Mesenchymal stem cell (in vitro differentiated cells and primary cell): ENCODE data around the gene GAK.

Experiments used
- DNase-seq: peaks from one replicate; pipeline ENCODE4 v3.0.0-alpha.2; 2013
- H2AFZ ChIP-seq: one replicate; pipeline ENCODE4 v1.6.1; 2013; ENCODE audit warnings: low read depth, mild to moderate bottlenecking, control low read depth, inconsistent platforms, low read length, moderate library complexity
- H2AK5ac ChIP-seq: 2 replicates; pipeline ENCODE4 v1.6.1; 2013; ENCODE audit warnings: low read length, moderate library complexity, mild to moderate bottlenecking, inconsistent platforms; ENCODE audit not compliant: severe bottlenecking
- H2BK120ac ChIP-seq: one replicate; pipeline ENCODE4 v1.6.1; 2013; ENCODE audit warnings: low read depth, mild to moderate bottlenecking, inconsistent platforms, low read length, moderate library complexity
- H2BK12ac ChIP-seq, 2 experiments: one replicate each; pipeline ENCODE4 v1.6.1; 2013; ENCODE audit warnings: inconsistent platforms in 2 of 2, low read length in 2 of 2, mild to moderate bottlenecking in 2 of 2, moderate library complexity in 2 of 2, control low read depth in 1 of 2
- H2BK15ac ChIP-seq: one replicate; pipeline ENCODE4 v1.6.1; 2013; ENCODE audit warnings: mild to moderate bottlenecking, low read depth, inconsistent platforms; ENCODE audit not compliant: poor library complexity, severe bottlenecking
- H2BK5ac ChIP-seq: 2 replicates; pipeline ENCODE4 v1.6.1; 2013; ENCODE audit warnings: low read depth, mild to moderate bottlenecking, low read length, control low read depth, inconsistent platforms; ENCODE audit not compliant: poor library complexity, severe bottlenecking
- H3K14ac ChIP-seq, 2 experiments: one replicate each; pipeline ENCODE4 v1.6.1; 2013; ENCODE audit warnings: inconsistent platforms in 2 of 2, low read length in 2 of 2, control low read depth in 1 of 2, mild to moderate bottlenecking in 1 of 2, moderate library complexity in 1 of 2
- H3K18ac ChIP-seq, 2 experiments: one replicate each; pipeline ENCODE4 v1.6.1; 2013; ENCODE audit warnings: inconsistent platforms in 2 of 2, low read length in 2 of 2, control low read depth in 1 of 2, low read depth in 1 of 2, mild to moderate bottlenecking in 1 of 2
- H3K23ac ChIP-seq, 2 experiments: one replicate each; pipeline ENCODE4 v1.6.1; 2013; ENCODE audit warnings: inconsistent platforms in 2 of 2, low read length in 2 of 2, mild to moderate bottlenecking in 2 of 2, moderate library complexity in 2 of 2, control low read depth in 1 of 2
- H3K27ac ChIP-seq: 2 replicates; pipeline ENCODE4 v1.5.1; 2013; ENCODE audit warnings: mild to moderate bottlenecking, moderate library complexity, low read length, control low read depth, inconsistent platforms; ENCODE audit not compliant: poor library complexity, severe bottlenecking
- H3K27me3 ChIP-seq, 2 experiments: 2 replicates each; pipeline versions ENCODE4 v1.6.1 to v1.7.0; 2013; ENCODE audit warnings: low read length in 2 of 2, mild to moderate bottlenecking in 2 of 2, moderate library complexity in 2 of 2, control low read depth in 1 of 2, inconsistent platforms in 1 of 2; ENCODE audit not compliant: control insufficient read depth in 1 of 2, insufficient read depth in 1 of 2
- H3K36me3 ChIP-seq, 2 experiments: 2 replicates each; pipeline versions ENCODE4 v1.6.1 to v1.7.0; 2013; ENCODE audit warnings: low read length in 2 of 2, control low read depth in 1 of 2, inconsistent platforms in 1 of 2, low read depth in 1 of 2, mild to moderate bottlenecking in 1 of 2; ENCODE audit not compliant: insufficient read depth in 2 of 2, control insufficient read depth in 1 of 2
- H3K4ac ChIP-seq, 2 experiments: one replicate each; pipeline ENCODE4 v1.6.1; 2013; ENCODE audit warnings: inconsistent platforms in 2 of 2, low read length in 2 of 2, mild to moderate bottlenecking in 2 of 2, moderate library complexity in 2 of 2, control low read depth in 1 of 2, low read depth in 1 of 2
- H3K4me1 ChIP-seq: 2 replicates; pipeline ENCODE4 v1.6.1; 2013; ENCODE audit warnings: low read depth, low read length, control low read depth; ENCODE audit not compliant: control insufficient read depth, insufficient read depth
- H3K4me2 ChIP-seq: 2 replicates; pipeline ENCODE4 v1.6.1; 2013; ENCODE audit warnings: low read length, mild to moderate bottlenecking, inconsistent platforms; ENCODE audit not compliant: poor library complexity, severe bottlenecking
- H3K4me3 ChIP-seq, 2 experiments: 2 replicates each; pipeline versions ENCODE4 v1.5.1 to v1.7.0; 2013; ENCODE audit warnings: low read length in 2 of 2, mild to moderate bottlenecking in 2 of 2, control low read depth in 1 of 2, low read depth in 1 of 2; ENCODE audit not compliant: insufficient read depth in 1 of 2
- H3K79me1 ChIP-seq: replicated peaks from 2 replicates; pipeline ENCODE4 v1.6.1; 2013; ENCODE audit warnings: mild to moderate bottlenecking, control low read depth, low read length, inconsistent platforms; ENCODE audit not compliant: poor library complexity, severe bottlenecking
- H3K9ac ChIP-seq: 2 replicates; pipeline ENCODE4 v1.7.0; 2013; ENCODE audit warnings: mild to moderate bottlenecking, low read length, moderate library complexity
- H3K9me3 ChIP-seq: 2 replicates; pipeline ENCODE4 v1.7.0; 2013; ENCODE audit warnings: mild to moderate bottlenecking, low read length; ENCODE audit not compliant: control insufficient read depth
- H4K8ac ChIP-seq: one replicate; pipeline ENCODE4 v1.6.1; 2013; ENCODE audit warnings: inconsistent platforms, mild to moderate bottlenecking, low read length, moderate library complexity
- H4K91ac ChIP-seq: one replicate; pipeline ENCODE4 v1.6.1; 2013; ENCODE audit warnings: mild to moderate bottlenecking, low read length, inconsistent platforms
- WGBS: methylation state at CpG from one replicate; pipeline ENCODE4 v1.1.7; 2013; ENCODE audit warnings: mixed read lengths; 5-methylcytosine and 5-hydroxymethylcytosine counted together

The GAK gene

GRCh38 chr4:967113-968104 lies 35.3 kb upstream of the GAK start:
- Histone ChIP-seq H3K79me1 (peaks cover 31% of the 10 kb centered on the region), H3K4me3 (peak overlapping the region in 1 of 2 experiments; percentile 1), H4K91ac (peak overlapping the region; percentile 16), H2AFZ (no peak overlapping the region), H3K9ac (no peak overlapping the region), H3K14ac (peak overlapping the region in 1 of 2 experiments; percentile 26), H4K8ac (peak overlapping the region; percentile 32), H3K9me3 (no peaks in the 10 kb centered on the region), H3K18ac (no peak overlapping the region), H2BK5ac (no peak overlapping the region), H3K36me3 (peaks cover 39 to 79% of the 10 kb centered on the region in 2 experiments), H2BK15ac (peak overlapping the region; percentile 34), H3K4ac (no peak overlapping the region), H3K27ac (no peak overlapping the region), H3K27me3 (no peaks in the 10 kb centered on the region), H2BK12ac (no peak overlapping the region), H2AK5ac (no peak overlapping the region), H3K23ac (no peak overlapping the region), H3K4me2 (no peak overlapping the region), H3K4me1 (peaks cover 31% of the 10 kb centered on the region), H2BK120ac (no peak overlapping the region)
- 42% methylated on average over 60 of the region's 76 CpGs for WGBS
- DNase-seq, result no peak

GRCh38 chr4:966266-967112 lies 34.4 kb upstream of the GAK start:
- Histone ChIP-seq H2BK120ac (no peak overlapping the region), H3K23ac (no peak overlapping the region), H3K4me2 (no peak overlapping the region), H3K4me1 (peaks cover 23% of the 10 kb centered on the region), H3K79me1 (peaks cover 23% of the 10 kb centered on the region), H2AK5ac (no peak overlapping the region), H2BK5ac (no peak overlapping the region), H3K27me3 (no peaks in the 10 kb centered on the region), H4K8ac (no peak overlapping the region), H3K9me3 (no peaks in the 10 kb centered on the region), H3K36me3 (peaks cover 48 to 88% of the 10 kb centered on the region in 2 experiments), H2AFZ (no peak overlapping the region), H3K4me3 (no peak overlapping the region), H2BK12ac (no peak overlapping the region), H3K9ac (no peak overlapping the region), H3K4ac (no peak overlapping the region), H3K14ac (no peak overlapping the region), H3K27ac (no peak overlapping the region), H4K91ac (no peak overlapping the region), H3K18ac (no peak overlapping the region), H2BK15ac (no peak overlapping the region)
- no peak for DNase-seq
- 95% methylated on average over 48 of the region's 48 CpGs for WGBS

DNA sequence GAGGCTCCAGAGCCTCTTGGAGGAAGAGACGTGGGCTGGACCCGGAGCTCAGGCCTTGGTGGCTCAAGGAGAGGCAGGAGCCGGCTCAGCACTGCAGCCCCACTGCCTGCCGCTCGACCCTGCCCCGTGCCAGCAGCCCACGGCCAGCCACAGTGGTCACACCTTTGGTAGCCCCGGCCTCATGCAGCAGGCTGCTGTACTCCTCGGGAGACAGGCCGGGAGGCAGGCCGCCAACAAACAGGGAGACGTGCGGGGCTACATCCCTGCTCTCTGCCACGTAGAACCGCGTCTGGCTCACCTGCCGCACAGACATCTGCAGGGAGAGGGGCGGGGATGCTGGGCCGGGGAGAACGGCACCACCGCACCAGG lies 33.6 kb upstream of the GAK start:
- DNase-seq, result no peak
- Histone ChIP-seq H3K9ac (no peak overlapping the region), H3K9me3 (no peaks in the 10 kb centered on the region), H3K4me3 (no peak overlapping the region), H2BK12ac (no peak overlapping the region), H2BK120ac (no peak overlapping the region), H2BK5ac (no peak overlapping the region), H2AK5ac (no peak overlapping the region), H3K23ac (no peak overlapping the region), H3K36me3 (peaks cover 50 to 93% of the 10 kb centered on the region in 2 experiments), H4K8ac (no peak overlapping the region), H3K4ac (no peak overlapping the region), H3K79me1 (peaks cover 16% of the 10 kb centered on the region), H3K4me2 (no peak overlapping the region), H3K14ac (no peak overlapping the region), H2AFZ (no peak overlapping the region), H3K27me3 (no peaks in the 10 kb centered on the region), H4K91ac (no peak overlapping the region), H3K4me1 (peaks cover 22% of the 10 kb centered on the region), H3K18ac (no peak overlapping the region), H2BK15ac (no peak overlapping the region), H3K27ac (no peak overlapping the region)
- 91% methylated on average over 21 of the region's 21 CpGs for whole genome bisulfite sequencing
